Astrocyte (in vitro differentiated cells and primary cell): ENCODE data around the gene SUSD2. TPM values are rescaled to one million over a fixed set of nuclear protein-coding genes. Genes with fewer than 3 reads are reported as not detected.
A peak's percentile ranks its signal among the peaks of the same experiment; 100 is the strongest.

Experiments
- DNase-seq: peaks from one replicate; pipeline ENCODE4 v3.0.0-alpha.2; 2010; ENCODE audit warnings: low read depth
- FAIRE-seq: peaks from 2 replicates; lab custom pipeline; 2011; peaks lifted over from hg19 to GRCh38; lab: Jason Lieb, UNC
- H2AFZ ChIP-seq: 2 replicates; pipeline ENCODE4 v1.6.0; 2012; ENCODE audit warnings: low read depth, low read length, inconsistent platforms
- H3K27ac ChIP-seq: 2 replicates; pipeline ENCODE4 v1.5.1; 2011; ENCODE audit warnings: low read depth, low read length, inconsistent platforms
- H3K27me3 ChIP-seq: 2 replicates; pipeline ENCODE4 v1.6.0; 2011; ENCODE audit warnings: low read length, inconsistent platforms; ENCODE audit not compliant: insufficient read depth
- H3K36me3 ChIP-seq: 2 replicates; pipeline ENCODE4 v1.5.1; 2011; ENCODE audit warnings: low read length, inconsistent platforms; ENCODE audit not compliant: insufficient read depth
- H3K4me1 ChIP-seq: 2 replicates; pipeline ENCODE4 v1.5.1; 2011; ENCODE audit warnings: low read length, inconsistent platforms; ENCODE audit not compliant: insufficient read depth
- H3K4me2 ChIP-seq: 2 replicates; pipeline ENCODE4 v1.6.0; 2012; ENCODE audit warnings: low read length, inconsistent platforms
- H3K4me3 ChIP-seq: 2 replicates; pipeline ENCODE4 v1.5.1; 2011; ENCODE audit warnings: low read depth, mild to moderate bottlenecking, low read length, inconsistent platforms; ENCODE audit not compliant: insufficient read depth
- H3K79me2 ChIP-seq: 2 replicates; pipeline ENCODE4 v1.6.0; 2012; ENCODE audit warnings: mild to moderate bottlenecking, low read length, inconsistent platforms; ENCODE audit not compliant: insufficient read depth
- H3K9ac ChIP-seq: 2 replicates; pipeline ENCODE4 v1.6.0; 2012; ENCODE audit warnings: mild to moderate bottlenecking, low read length, inconsistent platforms
- H3K9me3 ChIP-seq: 2 replicates; pipeline ENCODE4 v1.5.1; 2012; ENCODE audit warnings: low read depth, mild to moderate bottlenecking, low read length, inconsistent platforms; ENCODE audit not compliant: insufficient read depth
- H4K20me1 ChIP-seq: 2 replicates; pipeline ENCODE4 v1.6.0; 2012; ENCODE audit warnings: low read length, inconsistent platforms; ENCODE audit not compliant: insufficient read depth
- H3K27ac Mint-ChIP-seq: one replicate; pipeline ENCODE4 v1.8.0; 2021; ENCODE audit warnings: mild to moderate bottlenecking, mixed read lengths; ENCODE audit not compliant: unreplicated experiment
- H3K27me3 Mint-ChIP-seq: one replicate; pipeline ENCODE4 v1.8.0; 2021; ENCODE audit warnings: low read depth, mixed read lengths; ENCODE audit not compliant: unreplicated experiment
- H3K36me3 Mint-ChIP-seq: one replicate; pipeline ENCODE4 v1.8.0; 2021; ENCODE audit warnings: low read depth, mixed read lengths; ENCODE audit not compliant: unreplicated experiment
- H3K4me1 Mint-ChIP-seq: one replicate; pipeline ENCODE4 v1.8.0; 2021; ENCODE audit warnings: low read depth, mixed read lengths; ENCODE audit not compliant: unreplicated experiment
- H3K4me3 Mint-ChIP-seq: one replicate; pipeline ENCODE4 v1.8.0; 2021; ENCODE audit warnings: mild to moderate bottlenecking, moderate library complexity, mixed read lengths; ENCODE audit not compliant: unreplicated experiment
- H3K9me3 Mint-ChIP-seq: one replicate; pipeline ENCODE4 v1.8.0; 2021; ENCODE audit warnings: mild to moderate bottlenecking, mixed read lengths; ENCODE audit not compliant: unreplicated experiment
- EZH2 ChIP-seq: IDR thresholded peaks from 2 replicates; pipeline ENCODE4 v1.6.1; 2012; ENCODE audit warnings: mild to moderate bottlenecking, low read length, inconsistent platforms; ENCODE audit not compliant: insufficient read depth
- total RNA-seq: library from RNA; stranded (reverse); gene quantifications from 2 replicates; pipeline ENCODE4 v1.2.1, GENCODE V29; 2021
- TF ChIP-seq, protein P1 (sequence below): IDR thresholded peaks from 2 replicates; pipeline ENCODE4 v1.5.1; 2011; ENCODE audit warnings: low read depth, mild to moderate bottlenecking, inconsistent platforms, low read length, moderate library complexity; ENCODE audit not compliant: insufficient read depth

SUSD2 gene
- total RNA-seq, 1 donor from 2014 or later: 0.77 TPM

DNA sequence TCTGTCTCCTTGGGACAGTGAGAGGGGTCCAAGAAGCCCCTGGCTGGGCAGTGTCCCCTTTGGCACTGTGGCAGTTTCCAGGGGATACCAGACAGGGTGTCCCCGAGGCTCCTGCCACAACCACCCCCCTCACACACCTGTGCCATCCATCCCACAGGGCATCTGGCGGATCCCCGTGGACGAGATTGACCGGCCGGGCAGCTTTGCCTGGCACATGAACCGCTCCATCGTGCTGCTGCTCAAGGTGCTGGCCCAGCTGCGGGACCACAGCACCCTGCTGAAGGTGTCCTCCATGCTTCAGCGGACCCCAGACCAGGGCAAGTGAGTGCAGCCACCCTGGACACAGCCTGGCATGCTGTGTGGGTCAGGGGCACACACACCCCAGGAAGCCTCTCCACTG lies 17.0 kb upstream of the SUSD2 start:
- peaks cover 9% of the 10 kb centered on the region for H3K4me1 ChIP-seq
- Mint-ChIP-seq H3K27me3 (no peaks in the 10 kb centered on the region), H3K4me1 (no peaks in the 10 kb centered on the region), H3K4me3 (no peak overlapping the region), H3K27ac (no peak overlapping the region), H3K36me3 (peaks cover 14% of the 10 kb centered on the region), H3K9me3 (no peaks in the 10 kb centered on the region)
- H3K9me3 ChIP-seq: no peaks in the 10 kb centered on the region
- H3K4me3 ChIP-seq: no peak overlapping the region
- DNase-seq (no peak), FAIRE-seq (no peak)
- no peak overlapping the region for H3K4me2 ChIP-seq
- H4K20me1 ChIP-seq: peaks cover 31% of the 10 kb centered on the region
- peaks cover 5% of the 10 kb centered on the region for H3K36me3 ChIP-seq
- H3K79me2 ChIP-seq: no peaks in the 10 kb centered on the region
- no peak overlapping the region for H3K9ac ChIP-seq
- no peak overlapping the region for H3K27ac ChIP-seq
- H3K27me3 ChIP-seq: no peaks in the 10 kb centered on the region
- TF ChIP-seq, protein P1, sequence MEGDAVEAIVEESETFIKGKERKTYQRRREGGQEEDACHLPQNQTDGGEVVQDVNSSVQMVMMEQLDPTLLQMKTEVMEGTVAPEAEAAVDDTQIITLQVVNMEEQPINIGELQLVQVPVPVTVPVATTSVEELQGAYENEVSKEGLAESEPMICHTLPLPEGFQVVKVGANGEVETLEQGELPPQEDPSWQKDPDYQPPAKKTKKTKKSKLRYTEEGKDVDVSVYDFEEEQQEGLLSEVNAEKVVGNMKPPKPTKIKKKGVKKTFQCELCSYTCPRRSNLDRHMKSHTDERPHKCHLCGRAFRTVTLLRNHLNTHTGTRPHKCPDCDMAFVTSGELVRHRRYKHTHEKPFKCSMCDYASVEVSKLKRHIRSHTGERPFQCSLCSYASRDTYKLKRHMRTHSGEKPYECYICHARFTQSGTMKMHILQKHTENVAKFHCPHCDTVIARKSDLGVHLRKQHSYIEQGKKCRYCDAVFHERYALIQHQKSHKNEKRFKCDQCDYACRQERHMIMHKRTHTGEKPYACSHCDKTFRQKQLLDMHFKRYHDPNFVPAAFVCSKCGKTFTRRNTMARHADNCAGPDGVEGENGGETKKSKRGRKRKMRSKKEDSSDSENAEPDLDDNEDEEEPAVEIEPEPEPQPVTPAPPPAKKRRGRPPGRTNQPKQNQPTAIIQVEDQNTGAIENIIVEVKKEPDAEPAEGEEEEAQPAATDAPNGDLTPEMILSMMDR: no peak
- TF ChIP-seq EZH2: no peak
- H2AFZ ChIP-seq: no peak overlapping the region

DNA sequence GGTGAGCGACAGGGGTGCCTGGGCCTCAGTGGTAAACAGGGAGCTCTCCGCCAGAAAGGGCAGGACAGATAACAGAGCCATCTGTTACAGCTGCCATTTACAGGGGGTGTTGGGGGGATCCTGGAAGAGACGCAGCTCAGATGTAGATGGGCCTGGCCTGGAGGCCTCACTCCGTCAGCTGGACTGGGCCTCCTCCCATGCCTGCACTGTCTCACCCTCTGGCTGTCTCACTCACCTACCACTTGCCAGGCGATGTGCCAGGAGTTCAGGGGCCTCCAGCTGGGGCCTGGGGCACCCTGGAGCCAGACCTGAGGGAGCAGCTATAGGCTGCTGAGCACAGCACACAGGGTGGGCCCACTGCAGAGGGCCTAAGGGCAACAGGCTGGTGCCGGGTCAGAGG lies 16.3 kb upstream of the SUSD2 start:
- peaks cover 11% of the 10 kb centered on the region for H3K36me3 Mint-ChIP-seq
- H2AFZ ChIP-seq: no peak overlapping the region
- no peak for DNase-seq
- H3K27ac ChIP-seq: no peak overlapping the region
- H3K9me3 Mint-ChIP-seq: no peaks in the 10 kb centered on the region
- FAIRE-seq: no peak
- no peak overlapping the region for H3K4me3 Mint-ChIP-seq
- H3K27me3 Mint-ChIP-seq: no peaks in the 10 kb centered on the region
- no peak overlapping the region for H3K4me3 ChIP-seq
- peaks cover 24% of the 10 kb centered on the region for H4K20me1 ChIP-seq
- no peak overlapping the region for H3K9ac ChIP-seq
- no peaks in the 10 kb centered on the region for H3K9me3 ChIP-seq
- TF ChIP-seq, protein P1: no peak
- TF ChIP-seq EZH2: no peak
- peaks cover 9% of the 10 kb centered on the region for H3K4me1 ChIP-seq
- H3K4me1 Mint-ChIP-seq: no peaks in the 10 kb centered on the region
- peaks cover 5% of the 10 kb centered on the region for H3K36me3 ChIP-seq
- no peaks in the 10 kb centered on the region for H3K79me2 ChIP-seq
- H3K4me2 ChIP-seq: no peak overlapping the region
- no peak overlapping the region for H3K27ac Mint-ChIP-seq
- no peaks in the 10 kb centered on the region for H3K27me3 ChIP-seq

DNA sequence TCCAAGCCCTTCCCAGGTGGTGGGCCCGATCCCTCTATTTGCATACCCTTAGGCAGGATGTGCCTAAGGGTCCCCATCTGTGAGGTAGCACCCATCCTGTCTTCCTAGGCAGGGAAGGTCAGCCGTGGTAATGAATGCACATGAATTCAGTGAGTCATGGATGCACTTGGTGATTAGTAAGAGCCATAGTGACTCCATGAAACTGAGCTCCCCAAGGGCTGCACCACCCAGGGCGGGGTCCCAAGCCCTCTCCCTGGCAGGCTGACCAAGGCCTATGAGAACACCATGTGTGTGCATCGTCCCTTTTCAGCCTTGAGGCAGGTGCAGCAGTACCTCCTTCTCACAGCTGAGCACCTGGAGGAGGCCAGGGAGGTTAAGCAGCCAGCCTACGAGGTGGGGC lies 15.6 kb upstream of the SUSD2 start:
- Mint-ChIP-seq H3K36me3 (peaks cover 11% of the 10 kb centered on the region), H3K27me3 (no peaks in the 10 kb centered on the region), H3K4me3 (no peak overlapping the region), H3K9me3 (no peaks in the 10 kb centered on the region), H3K27ac (no peak overlapping the region), H3K4me1 (no peaks in the 10 kb centered on the region)
- H3K4me3 ChIP-seq: no peak overlapping the region
- DNase-seq (peak; percentile 16), FAIRE-seq (no peak)
- peaks cover 20% of the 10 kb centered on the region for H4K20me1 ChIP-seq
- no peak overlapping the region for H3K4me2 ChIP-seq
- no peaks in the 10 kb centered on the region for H3K79me2 ChIP-seq
- no peaks in the 10 kb centered on the region for H3K9me3 ChIP-seq
- H3K9ac ChIP-seq: no peak overlapping the region
- H3K4me1 ChIP-seq: peaks cover 9% of the 10 kb centered on the region
- H3K27me3 ChIP-seq: no peaks in the 10 kb centered on the region
- no peak overlapping the region for H2AFZ ChIP-seq
- no peak for TF ChIP-seq EZH2
- TF ChIP-seq, protein P1: no peak
- H3K27ac ChIP-seq: no peak overlapping the region
- peaks cover 5% of the 10 kb centered on the region for H3K36me3 ChIP-seq
